CD4-positive, alpha-beta T cell treated with Interleukin-15 for 4 hours (primary cell): ENCODE measurements around the gene NDUFS3.

ENCODE experiments used
- DNase-seq: peaks from one replicate; pipeline ENCODE4 v3.0.0-alpha.2; 2020; ENCODE audit warnings: low spot score

NDUFS3 gene

GRCh38 chr11:47591764-47592163, 12.9 kb downstream of the NDUFS3 start:
- DNase-seq = no peak

GRCh38 chr11:47592251-47592650, 13.4 kb downstream of the NDUFS3 start:
- DNase-seq = no peak

- DNase-seq = no peak
Measured at GRCh38 chr11:47592970-47593369, 14.1 kb downstream of the NDUFS3 start.

- DNase-seq = no peak
Measured at GRCh38 chr11:47593492-47593933, 14.6 kb downstream of the NDUFS3 start.

- DNase-seq = no peak
Measured at GRCh38 chr11:47593934-47594855, 15.3 kb downstream of the NDUFS3 start, which contains the start of gene C1QTNF4. C1QTNF4 (minus strand) TSS chr11:47594411; CDS start chr11:47590810, 3,601 bp downstream.

- DNase-seq = no peak
Measured at GRCh38 chr11:47595029-47595428, 16.2 kb downstream of the NDUFS3 start.

GRCh38 chr11:47595967-47596366, 17.1 kb downstream of the NDUFS3 start:
- DNase-seq = no peak

GRCh38 chr11:47599902-47600301, 21.0 kb downstream of the NDUFS3 start:
- DNase-seq = no peak

GRCh38 chr11:47603295-47603694, 24.4 kb downstream of the NDUFS3 start:
- DNase-seq = no peak

GRCh38 chr11:47605921-47606320, 27.0 kb downstream of the NDUFS3 start:
- DNase-seq = no peak

GRCh38 chr11:47606731-47607130, 27.9 kb downstream of the NDUFS3 start:
- no peak for DNase-seq

GRCh38 chr11:47607380-47607779, 28.5 kb downstream of the NDUFS3 start:
- no peak for DNase-seq

GRCh38 chr11:47609675-47610074, 30.8 kb downstream of the NDUFS3 start:
- DNase-seq = no peak

GRCh38 chr11:47611348-47611794, 32.5 kb downstream of the NDUFS3 start:
- DNase-seq = no peak

GRCh38 chr11:47615249-47615648, 36.4 kb downstream of the NDUFS3 start:
- DNase-seq = no peak

- DNase-seq = no peak
Measured at GRCh38 chr11:47616726-47617416, 38.0 kb downstream of the NDUFS3 start.

GRCh38 chr11:47617417-47617809, 38.5 kb downstream of the NDUFS3 start:
- no peak for DNase-seq

GRCh38 chr11:47620836-47621378, 42.0 kb downstream of the NDUFS3 start:
- DNase-seq = no peak

GRCh38 chr11:47626234-47626633, 47.4 kb downstream of the NDUFS3 start:
- DNase-seq = no peak

GRCh38 chr11:47628026-47628425, 49.2 kb downstream of the NDUFS3 start:
- DNase-seq = no peak

GRCh38 chr11:47631473-47631872, 52.6 kb downstream of the NDUFS3 start:
- DNase-seq = no peak
